HG02642 (cell line): ENCODE data around the gene KCNIP1.
"Not testable (repeated sequence)": the region's sequence is repeated elsewhere in the genome, so short reads cannot be mapped to it uniquely, and the experiment has no call there.

Source experiments
- ATAC-seq: cut with Tn5 transposase; IDR thresholded peaks from one replicate; pipeline ENCODE4 v1.9.1; 2021; ENCODE audit warnings: mild to moderate bottlenecking; ENCODE audit not compliant: unreplicated experiment, poor library complexity

Gene KCNIP1

DNA sequence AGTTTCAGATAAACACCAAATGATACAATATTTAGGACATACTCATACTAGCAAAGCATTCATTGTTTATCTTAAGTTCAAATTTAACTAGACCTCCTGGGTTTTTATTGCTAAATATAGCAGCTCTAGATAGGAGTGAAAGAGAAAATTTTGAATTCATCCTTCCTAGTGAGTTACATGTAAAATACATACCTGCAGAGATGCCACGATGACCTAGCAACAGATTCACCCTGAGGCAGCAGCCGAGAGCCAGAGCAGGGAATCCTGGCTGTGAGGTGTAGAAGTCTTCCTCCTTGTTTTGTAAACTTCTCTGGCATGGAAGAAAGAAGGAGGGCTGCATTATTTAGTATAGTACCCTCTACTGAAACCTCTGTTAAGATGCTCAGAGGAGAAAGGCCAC is 253.8 kb downstream of the KCNIP1 start:
- no peak for ATAC-seq

GRCh38 chr5:170758481-170758880 is 254.7 kb downstream of the KCNIP1 start:
- ATAC-seq, result no peak

DNA sequence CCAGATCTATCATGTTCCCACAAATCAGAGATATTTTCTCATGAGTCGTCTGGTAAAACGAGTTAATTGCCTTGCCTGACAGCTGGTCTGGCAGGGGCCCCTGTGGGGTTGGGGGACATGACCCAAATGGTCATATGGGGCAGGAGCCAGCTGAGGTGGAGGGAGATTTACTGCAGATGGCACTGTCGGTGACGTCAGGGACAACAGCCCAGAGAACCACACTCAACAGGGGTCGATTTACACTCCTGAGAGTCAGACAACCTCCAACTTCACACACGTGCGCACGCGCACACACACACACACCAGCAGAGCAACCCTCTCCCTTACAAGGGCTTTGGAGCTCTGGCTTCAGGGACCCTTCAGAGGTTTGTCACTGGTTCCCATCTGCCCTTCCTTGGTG is 256.3 kb downstream of the KCNIP1 start:
- ATAC-seq, result no peak

- ATAC-seq, result no peak
Observed at GRCh38 chr5:170761048-170761707, 257.4 kb downstream of the KCNIP1 start.

GRCh38 chr5:170761708-170762066 is 257.9 kb downstream of the KCNIP1 start:
- no peak for ATAC-seq

- ATAC-seq, result not testable (repeated sequence)
Observed at GRCh38 chr5:170762298-170762697, 258.5 kb downstream of the KCNIP1 start.

DNA sequence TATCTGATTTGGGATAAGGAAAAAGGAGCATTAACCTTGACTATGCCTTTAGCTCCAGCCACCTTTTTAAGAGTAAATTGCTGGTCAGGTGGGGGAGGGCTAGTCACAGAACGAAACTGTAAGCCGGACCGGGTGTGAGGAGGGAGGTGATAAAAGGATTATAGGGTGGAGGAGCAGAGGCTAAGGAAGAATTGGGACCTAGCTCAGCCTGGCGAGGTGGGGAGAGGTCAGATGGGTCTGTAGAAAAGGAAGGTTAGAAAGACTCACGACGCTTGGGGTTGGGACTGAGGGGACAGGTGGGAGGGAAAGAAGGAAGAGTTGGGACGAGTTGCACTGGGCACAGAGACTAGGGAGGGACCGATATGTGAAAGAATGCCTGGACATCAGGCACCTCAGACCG is 262.0 kb downstream of the KCNIP1 start:
- ATAC-seq, result not testable (repeated sequence)

DNA sequence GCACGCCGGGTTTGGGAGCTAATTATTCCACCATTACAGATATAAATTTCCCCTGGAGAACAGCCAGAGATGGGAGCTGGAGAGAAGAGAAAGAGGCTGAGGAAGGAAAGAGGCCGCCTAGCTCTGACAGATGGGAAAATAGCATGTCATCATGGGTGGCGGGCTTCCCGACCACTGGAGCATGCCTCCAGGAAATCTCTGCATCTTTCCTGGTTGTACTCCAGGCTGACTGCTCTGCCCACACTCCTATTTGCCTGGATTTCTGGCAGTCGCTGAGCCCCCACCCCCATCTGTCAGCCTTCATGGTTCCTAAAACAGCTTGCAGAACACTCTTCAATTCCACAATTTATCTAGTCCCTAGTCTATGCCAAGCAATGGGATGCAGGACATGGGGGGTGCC is 265.4 kb downstream of the KCNIP1 start:
- no peak for ATAC-seq

DNA sequence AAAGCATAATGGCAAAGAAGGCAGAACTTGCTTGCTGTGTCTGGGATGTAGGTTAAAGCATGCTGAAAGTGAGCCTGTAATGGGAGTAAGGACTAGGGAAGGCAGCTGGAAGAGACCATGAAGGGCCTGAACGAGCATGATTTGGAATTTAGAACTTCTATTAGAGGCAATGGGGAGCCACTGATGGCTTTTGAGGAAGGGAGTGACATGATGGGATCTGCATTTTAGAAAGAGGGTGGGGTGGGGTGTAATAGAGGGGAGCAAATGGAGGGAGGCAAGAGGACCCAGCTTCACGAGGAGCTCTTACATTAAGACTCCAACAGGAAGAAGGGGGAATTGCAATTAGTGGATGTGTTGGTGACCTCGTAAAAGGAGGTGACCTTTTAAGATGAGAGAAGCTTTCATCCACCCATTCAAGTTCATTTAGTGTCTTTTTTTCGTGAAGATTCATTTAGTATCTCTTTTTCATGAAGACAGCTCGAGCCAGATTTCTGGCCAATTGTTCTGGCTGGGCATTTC is 266.1 kb downstream of the KCNIP1 start:
- ATAC-seq, result no peak

GRCh38 chr5:170771496-170771895 is 267.7 kb downstream of the KCNIP1 start:
- no peak for ATAC-seq

DNA sequence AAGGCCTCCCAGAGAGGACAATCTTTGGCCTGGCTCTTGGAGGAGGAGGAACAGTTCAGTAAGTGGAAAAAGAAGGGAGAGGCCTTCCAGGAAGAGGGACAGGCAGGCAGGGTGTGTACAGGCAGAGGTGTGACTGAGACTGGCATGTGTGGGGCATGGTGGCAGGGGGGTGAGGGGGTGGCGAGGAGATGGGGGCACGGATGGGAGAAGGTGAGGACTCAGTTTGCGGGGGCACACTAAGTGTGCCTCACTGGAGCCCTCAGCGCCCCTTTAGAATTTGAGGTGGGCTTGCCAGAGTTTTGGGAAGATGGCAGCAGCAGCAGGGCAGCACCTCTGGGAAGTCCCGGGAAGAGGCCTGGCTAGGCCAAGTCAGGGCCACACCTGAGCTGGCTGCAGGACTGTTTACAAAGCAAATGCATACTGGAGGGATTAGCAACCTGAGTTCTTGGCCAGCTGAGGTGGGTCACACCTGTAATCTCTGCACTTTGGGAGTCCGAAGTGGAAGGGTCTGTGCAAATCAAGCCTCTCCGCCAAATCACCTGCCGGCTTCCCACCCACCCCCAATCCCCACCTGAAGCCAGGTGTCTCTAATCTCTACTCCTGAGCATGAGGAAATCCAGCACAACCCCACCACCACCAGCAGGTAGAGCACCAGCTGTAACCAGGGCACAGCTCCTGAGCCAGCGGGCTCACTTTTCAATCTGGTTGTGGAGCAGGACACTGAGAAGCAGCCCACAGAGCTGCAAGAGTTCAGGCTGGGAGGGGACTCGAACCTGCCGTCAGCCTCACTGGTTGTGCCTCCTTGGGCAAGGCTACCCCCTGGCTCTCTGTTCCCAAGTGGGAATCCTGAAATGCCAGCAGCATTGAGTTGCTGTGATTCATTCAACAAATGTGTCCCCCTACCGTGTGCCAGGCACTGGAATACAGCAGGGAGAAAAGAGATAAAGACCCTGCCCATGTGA is 269.5 kb downstream of the KCNIP1 start:
- no peak for ATAC-seq

- ATAC-seq, result no peak
Observed at GRCh38 chr5:170774831-170775230, 271.0 kb downstream of the KCNIP1 start.

- ATAC-seq, result no peak
Observed at GRCh38 chr5:170781946-170782345, 278.1 kb downstream of the KCNIP1 start.

GRCh38 chr5:170782438-170782837 is 278.6 kb downstream of the KCNIP1 start:
- ATAC-seq, result no peak

DNA sequence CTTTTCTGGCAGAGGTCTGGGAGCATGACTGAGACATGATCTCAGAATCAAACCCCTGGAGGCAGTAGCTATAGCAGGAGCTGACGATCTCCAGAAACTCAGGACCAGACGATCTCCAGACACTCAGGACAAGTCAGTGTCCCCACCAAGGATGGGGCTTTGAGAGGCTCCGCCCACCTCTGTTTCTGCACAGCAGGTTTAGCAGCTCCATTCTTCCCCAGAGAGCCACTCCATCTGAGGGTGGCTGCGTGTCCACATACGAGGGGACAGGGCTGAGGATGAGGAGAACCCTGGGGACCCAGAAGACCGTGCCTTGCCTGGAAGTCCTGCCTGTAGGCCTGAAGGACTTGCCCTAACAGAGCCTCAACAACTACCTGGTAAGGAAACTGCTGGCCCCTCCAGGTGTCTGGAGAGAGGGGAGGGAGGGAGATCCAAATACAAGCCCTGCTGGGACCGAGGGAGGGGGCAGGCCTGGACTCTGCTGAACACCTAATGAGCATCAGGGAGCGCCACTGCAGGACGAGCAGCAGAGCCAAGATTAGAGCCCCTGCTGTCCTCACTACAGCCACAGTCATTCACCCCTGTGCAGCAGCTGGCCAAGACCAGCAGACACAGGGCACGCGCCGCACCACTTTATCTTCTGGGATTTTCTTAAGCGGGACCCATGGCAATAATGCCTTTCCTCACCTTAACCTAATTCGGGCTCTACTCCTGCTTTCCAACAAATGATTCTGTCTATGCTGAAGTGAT is 279.9 kb downstream of the KCNIP1 start, which contains the start of gene GABRP:
Gene GABRP (plus strand): TSS at position 228 of the 750 bp plus-strand sequence. CDS start 4,891 bp downstream, outside the sequence.
- ATAC-seq, result no peak

- ATAC-seq, result no peak
Observed at GRCh38 chr5:170785416-170785815, 281.6 kb downstream of the KCNIP1 start.
